NB4 (cell line): ENCODE data around the gene TMEM225B.
A peak's percentile ranks its signal among the peaks of the same experiment; 100 is the strongest.

Experiments
- DNase-seq: peaks from one replicate; pipeline ENCODE4 v3.0.0; 2010; ENCODE audit warnings: low read depth
- H3K4me3 ChIP-seq: one replicate; pipeline ENCODE4 v1.5.1; 2011; ENCODE audit warnings: mild to moderate bottlenecking, low read depth, low read length, moderate library complexity
- MYC ChIP-seq: IDR thresholded peaks from 2 replicates; pipeline ENCODE4 v1.6.1; 2011; ENCODE audit warnings: low read depth, low read length
- POLR2A ChIP-seq: IDR thresholded peaks from 2 replicates; pipeline ENCODE4 v1.6.1; 2011; ENCODE audit warnings: mild to moderate bottlenecking; ENCODE audit not compliant: insufficient read length; ENCODE audit errors: extremely low read depth
- TF ChIP-seq, protein P1 (sequence below): IDR thresholded peaks from 2 replicates; pipeline ENCODE4 v1.6.1; 2011; ENCODE audit warnings: low read depth, low read length
- TF ChIP-seq, protein P2 (sequence below): IDR thresholded peaks from one replicate; pipeline ENCODE4 v1.5.1; 2012; ENCODE audit warnings: low read depth, low read length

Gene TMEM225B

GRCh38 chr7:99638731-99639130 lies 40.7 kb downstream of the TMEM225B start:
- TF ChIP-seq, protein P1, sequence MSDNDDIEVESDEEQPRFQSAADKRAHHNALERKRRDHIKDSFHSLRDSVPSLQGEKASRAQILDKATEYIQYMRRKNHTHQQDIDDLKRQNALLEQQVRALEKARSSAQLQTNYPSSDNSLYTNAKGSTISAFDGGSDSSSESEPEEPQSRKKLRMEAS, result no peak
- H3K4me3 ChIP-seq, result no peak overlapping the region
- DNase-seq, result no peak

- no peak for DNase-seq
- no peak overlapping the region for H3K4me3 ChIP-seq
- TF ChIP-seq, protein P1, result no peak
- no peak for TF ChIP-seq POLR2A
- no peak for TF ChIP-seq MYC
- TF ChIP-seq, protein P2, sequence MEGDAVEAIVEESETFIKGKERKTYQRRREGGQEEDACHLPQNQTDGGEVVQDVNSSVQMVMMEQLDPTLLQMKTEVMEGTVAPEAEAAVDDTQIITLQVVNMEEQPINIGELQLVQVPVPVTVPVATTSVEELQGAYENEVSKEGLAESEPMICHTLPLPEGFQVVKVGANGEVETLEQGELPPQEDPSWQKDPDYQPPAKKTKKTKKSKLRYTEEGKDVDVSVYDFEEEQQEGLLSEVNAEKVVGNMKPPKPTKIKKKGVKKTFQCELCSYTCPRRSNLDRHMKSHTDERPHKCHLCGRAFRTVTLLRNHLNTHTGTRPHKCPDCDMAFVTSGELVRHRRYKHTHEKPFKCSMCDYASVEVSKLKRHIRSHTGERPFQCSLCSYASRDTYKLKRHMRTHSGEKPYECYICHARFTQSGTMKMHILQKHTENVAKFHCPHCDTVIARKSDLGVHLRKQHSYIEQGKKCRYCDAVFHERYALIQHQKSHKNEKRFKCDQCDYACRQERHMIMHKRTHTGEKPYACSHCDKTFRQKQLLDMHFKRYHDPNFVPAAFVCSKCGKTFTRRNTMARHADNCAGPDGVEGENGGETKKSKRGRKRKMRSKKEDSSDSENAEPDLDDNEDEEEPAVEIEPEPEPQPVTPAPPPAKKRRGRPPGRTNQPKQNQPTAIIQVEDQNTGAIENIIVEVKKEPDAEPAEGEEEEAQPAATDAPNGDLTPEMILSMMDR, result no peak
Measured at GRCh38 chr7:99639267-99639666, 41.2 kb downstream of the TMEM225B start.

- no peak overlapping the region for H3K4me3 ChIP-seq
- TF ChIP-seq MYC (no peak), POLR2A (no peak)
- TF ChIP-seq, protein P1, result no peak
- TF ChIP-seq, protein P2, result no peak
- peak; percentile 44 for DNase-seq
Measured at GRCh38 chr7:99642027-99642426, 44.0 kb downstream of the TMEM225B start.

- no peak for TF ChIP-seq POLR2A
- TF ChIP-seq, protein P1, result no peak
- TF ChIP-seq, protein P2, result no peak
- TF ChIP-seq MYC, result no peak
- H3K4me3 ChIP-seq, result no peak overlapping the region
- DNase-seq, result no peak
Measured at GRCh38 chr7:99643464-99643863, 45.4 kb downstream of the TMEM225B start.

GRCh38 chr7:99644431-99644830 lies 46.4 kb downstream of the TMEM225B start:
- no peak for DNase-seq
- no peak overlapping the region for H3K4me3 ChIP-seq
- TF ChIP-seq, protein P1, result no peak

DNA sequence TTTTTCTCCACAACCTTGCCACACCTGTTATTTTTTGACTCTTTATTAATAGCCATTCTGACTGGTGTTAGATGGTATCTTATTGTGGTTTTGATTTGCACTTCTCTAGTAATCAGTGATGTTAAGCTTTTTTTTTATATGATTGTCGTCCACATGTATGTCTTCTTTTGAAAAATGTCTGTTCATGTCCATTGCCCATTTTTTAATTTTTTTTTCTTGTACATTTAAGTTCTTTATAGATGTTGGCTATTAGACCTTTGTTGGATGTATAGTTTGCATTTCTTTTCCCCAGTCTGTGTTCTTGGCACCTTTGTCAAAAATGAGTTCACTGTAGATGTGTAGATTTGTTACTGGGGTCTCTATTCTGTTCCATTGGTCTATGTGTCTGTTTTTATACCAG lies 47.5 kb downstream of the TMEM225B start:
- TF ChIP-seq POLR2A (no peak), MYC (no peak)
- TF ChIP-seq, protein P2, result no peak
- TF ChIP-seq, protein P1, result no peak
- no peak overlapping the region for H3K4me3 ChIP-seq
- no peak for DNase-seq

- no peak for DNase-seq
- H3K4me3 ChIP-seq, result no peak overlapping the region
- TF ChIP-seq MYC (no peak), POLR2A (no peak)
- TF ChIP-seq, protein P1, result no peak
- TF ChIP-seq, protein P2, result no peak
Measured at GRCh38 chr7:99648843-99649242, 50.8 kb downstream of the TMEM225B start.
